GM21447 (cell line): ENCODE data around the gene FBXL7.

Source experiments
- ATAC-seq: cut with Tn5 transposase; IDR thresholded peaks from one replicate; pipeline ENCODE4 v1.9.1; 2021; ENCODE audit not compliant: unreplicated experiment

The FBXL7 gene

DNA sequence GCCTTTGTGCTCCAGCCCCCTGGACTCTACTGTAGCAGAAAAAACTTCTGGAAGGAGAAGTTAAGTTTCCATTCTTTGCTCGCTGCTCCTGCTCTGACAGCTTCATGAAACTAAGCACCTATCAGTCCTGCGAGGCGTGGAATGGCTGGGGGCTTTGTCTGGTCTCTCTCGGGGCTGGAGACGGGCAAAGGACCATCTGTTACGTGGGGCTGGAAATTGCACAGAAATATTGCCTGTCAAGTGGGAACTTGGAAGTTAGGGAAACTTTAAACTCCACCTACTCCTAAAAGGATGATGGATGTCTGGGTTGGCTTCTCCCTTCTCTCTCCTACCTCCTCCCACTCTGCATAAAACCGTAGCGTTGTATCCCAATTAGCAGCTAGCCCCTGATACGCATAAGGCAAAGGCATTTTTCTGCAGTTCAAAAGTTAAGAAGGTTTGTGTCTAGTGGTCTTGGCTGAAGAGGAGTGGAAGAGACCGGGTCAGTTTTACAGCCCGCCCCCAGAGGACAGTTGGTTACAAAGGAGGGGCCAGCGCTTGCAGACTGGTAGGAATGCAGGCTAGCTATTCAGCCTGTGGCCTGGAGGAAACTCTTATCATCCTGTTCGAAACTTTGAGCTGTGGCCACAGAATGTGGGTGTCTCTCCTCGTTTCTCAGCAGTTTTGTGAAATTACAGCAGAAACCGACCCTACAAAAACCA lies 1.3 kb downstream of the FBXL7 start:
- ATAC-seq: no peak

DNA sequence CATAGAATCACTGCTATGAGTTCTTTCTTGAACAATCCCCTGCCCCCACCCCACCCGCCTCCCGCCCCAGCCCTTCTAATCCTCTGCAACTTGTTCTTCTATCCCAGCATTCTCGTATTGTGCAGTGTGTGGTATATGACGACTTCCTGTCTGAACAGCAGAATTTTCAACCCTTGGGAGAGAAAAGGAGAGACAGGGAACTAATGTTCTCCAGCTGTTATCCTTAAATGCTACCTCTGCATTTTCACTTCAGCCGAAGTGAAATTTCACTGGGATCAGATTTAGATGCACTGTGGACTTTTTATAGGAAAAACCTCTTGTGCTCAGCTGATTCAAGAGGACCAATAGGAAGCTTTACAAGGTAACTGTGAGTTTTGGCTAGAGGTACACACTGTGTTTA lies 2.2 kb downstream of the FBXL7 start:
- no peak for ATAC-seq

DNA sequence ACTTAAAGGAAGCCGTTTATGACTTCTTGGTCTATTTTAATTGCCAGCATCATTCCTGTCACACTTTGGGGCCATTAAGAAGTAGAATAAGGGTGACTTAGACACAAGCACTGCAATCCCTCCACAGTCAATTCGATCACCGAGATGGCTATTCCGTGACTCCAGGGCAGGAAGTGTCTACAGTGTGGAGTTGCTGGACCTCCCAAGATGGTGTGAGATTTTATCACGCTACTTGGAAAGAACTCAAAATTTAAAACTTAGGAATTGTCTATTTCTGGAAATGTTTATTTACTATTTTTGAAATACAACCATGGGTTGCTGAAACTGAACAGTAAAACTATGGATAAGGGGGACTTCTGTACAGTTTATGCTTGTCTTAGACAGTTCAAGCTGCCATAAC lies 6.2 kb downstream of the FBXL7 start:
- ATAC-seq: no peak

DNA sequence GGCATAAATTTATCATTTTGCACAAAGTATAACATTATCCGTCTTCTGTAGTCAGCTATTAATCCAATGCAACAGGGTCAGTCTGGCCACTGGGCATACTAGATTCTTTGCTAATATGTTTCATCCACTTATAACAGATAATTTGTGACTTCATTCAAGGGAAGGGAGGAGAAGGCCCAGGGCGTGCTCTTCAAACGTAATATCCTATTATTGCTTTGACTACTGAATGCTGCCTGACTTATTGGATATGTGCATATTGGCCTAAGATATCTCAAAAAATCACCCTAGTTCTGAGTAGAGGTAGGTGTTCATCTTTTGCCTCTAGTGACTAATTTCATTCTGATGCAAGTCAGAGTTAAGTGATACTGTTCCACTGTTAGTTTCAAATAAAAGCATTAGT lies 6.9 kb downstream of the FBXL7 start:
- ATAC-seq: no peak

DNA sequence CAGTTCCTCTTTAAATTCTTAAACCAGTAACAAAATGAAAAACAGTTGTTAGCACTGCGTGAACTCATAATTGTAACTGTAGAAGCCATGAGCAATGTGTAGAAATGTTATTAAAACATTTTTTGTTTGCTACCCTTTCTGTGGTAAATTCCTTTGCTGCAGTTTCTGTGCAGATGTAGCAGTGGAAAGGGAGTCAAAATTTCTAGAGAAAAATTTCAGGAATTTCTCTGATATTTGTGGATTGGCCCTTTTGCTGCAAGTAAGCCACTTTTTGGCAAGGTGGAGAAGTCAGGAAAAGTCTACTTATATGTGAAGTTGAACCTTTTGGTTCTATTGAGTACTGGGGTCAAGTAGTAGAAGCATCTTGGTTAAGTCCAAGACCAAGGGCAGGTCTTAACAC lies 10.1 kb downstream of the FBXL7 start:
- ATAC-seq: no peak

DNA sequence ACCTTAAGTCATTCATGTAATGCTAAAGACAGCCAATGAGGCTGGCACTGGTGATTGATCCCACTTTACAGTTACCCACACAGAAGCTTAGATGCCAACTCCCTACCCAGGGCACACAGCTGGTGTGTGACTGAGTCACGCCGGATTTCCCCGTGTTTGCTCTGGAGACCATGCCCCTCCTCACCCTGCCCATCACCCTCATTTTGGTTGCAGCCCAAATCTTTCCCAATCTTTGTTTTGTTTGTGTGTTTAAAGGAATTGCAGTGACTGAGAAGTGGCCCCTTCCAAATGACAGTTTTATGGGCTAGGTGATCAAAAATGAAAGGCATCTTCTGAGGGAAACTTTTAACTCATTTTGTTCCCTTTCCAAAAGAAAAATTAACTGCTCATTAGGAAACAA lies 10.9 kb downstream of the FBXL7 start:
- ATAC-seq: no peak

DNA sequence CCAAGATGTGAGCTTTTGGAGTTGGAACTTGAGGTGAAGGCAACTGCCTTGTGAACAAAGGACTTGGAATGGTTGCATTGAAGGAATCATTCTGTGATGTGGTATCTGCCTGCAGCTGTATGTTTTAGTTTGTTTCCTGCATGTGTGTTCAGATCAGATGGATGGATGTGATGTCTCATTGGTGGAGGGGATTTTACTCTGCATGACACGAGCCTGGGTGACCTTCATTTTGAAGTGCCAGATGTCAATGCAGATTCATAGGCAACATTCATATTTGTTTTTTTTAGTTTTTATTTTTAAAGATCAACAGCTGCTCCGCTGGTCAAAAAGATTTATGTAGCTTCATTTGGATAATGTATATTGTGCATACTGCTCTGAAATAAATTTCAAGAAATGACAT lies 13.5 kb downstream of the FBXL7 start:
- no peak for ATAC-seq

DNA sequence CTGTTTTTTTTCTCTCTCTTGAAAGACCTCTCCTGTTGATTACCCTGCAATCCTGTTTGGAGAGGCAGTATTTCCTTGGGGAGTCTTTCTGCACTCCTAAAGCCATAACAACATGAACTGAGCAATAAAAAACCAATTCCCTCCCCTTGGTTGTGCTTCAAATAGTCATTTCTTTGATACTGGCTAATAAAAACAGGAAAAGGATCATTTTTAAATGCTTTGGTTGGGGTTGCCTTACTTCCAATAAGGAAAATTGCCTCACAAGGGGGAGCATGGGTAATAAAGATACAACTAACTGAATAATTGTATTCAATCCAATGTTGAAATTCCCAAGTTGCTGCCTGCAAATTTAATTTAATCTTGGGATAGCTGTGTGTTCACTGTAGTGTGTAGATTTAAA lies 13.9 kb downstream of the FBXL7 start:
- ATAC-seq: no peak

DNA sequence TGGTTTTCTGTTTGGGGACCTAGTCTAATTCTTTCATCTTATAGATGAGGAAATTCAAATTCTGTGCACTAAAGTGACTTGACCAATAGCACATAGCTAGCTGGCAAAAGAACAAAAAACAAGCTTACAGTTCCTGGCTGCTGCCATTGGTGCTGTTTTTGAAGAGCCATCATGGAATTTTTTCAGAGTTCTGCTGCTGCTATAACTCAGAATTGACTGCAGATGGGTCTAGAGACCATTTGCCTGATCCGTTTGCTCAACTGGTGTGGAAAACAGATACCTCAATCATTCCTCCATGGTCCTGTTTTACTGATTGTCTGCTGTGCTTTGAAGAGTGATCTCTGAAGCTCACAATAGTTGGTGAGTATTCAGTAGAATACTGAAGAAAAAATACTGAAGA lies 15.2 kb downstream of the FBXL7 start:
- no peak for ATAC-seq

DNA sequence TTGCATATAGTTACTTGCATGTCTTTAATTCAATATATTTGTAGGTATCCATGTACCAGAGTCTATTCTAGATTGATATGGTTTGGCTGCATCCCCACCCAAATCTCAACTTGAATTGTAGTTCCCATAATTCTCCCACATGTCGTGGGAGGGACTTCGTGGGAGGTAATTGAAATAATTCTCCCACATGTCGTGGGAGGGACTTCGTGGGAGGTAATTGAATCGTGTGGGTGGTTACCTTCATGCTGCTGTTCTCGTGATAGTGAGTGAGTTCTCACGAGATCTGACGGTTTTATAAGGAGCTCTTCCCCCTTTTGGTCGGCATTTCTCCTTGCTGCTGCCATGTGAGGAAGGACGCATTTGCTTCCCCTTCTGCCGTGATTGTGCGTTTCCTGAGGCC lies 16.5 kb downstream of the FBXL7 start:
- ATAC-seq: no peak

DNA sequence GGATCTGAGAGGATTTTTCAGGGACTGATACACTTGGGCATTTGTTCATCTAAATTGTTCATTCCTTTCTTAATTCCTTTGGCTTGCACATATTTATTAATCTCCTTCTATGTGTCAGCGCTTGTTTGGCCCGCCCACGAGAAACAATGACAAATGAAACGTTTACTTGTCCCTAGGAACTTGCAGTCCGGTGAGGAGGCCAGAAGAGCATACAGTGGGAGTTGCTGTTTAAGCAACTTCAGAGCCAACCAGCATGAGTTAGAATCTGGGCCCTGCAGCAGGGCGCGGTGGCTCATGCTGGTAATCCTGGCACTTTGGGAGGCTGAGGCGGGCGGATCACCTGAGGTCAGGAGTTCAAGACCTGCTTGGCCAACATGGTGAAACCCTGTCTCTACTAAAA lies 18.8 kb downstream of the FBXL7 start:
- no peak for ATAC-seq

DNA sequence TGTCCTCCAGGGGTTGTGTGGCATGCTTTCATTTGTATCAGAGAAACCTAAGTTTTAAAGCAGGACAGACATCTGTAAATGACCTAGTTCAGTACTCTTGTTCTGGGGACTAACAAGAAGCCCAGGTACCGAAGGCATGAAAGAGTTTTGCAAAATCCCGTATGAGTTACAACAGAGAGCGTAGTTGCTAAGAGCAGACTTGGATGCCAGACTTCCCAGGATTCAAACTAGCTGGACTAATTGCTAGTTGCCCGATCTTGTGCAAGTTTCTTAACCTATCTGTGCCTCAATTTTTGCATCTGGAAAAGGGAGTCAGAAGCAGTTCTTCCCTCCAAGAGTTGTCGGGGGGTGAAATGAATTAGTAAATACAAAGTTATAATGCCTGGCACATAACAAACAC lies 20.9 kb downstream of the FBXL7 start:
- no peak for ATAC-seq

DNA sequence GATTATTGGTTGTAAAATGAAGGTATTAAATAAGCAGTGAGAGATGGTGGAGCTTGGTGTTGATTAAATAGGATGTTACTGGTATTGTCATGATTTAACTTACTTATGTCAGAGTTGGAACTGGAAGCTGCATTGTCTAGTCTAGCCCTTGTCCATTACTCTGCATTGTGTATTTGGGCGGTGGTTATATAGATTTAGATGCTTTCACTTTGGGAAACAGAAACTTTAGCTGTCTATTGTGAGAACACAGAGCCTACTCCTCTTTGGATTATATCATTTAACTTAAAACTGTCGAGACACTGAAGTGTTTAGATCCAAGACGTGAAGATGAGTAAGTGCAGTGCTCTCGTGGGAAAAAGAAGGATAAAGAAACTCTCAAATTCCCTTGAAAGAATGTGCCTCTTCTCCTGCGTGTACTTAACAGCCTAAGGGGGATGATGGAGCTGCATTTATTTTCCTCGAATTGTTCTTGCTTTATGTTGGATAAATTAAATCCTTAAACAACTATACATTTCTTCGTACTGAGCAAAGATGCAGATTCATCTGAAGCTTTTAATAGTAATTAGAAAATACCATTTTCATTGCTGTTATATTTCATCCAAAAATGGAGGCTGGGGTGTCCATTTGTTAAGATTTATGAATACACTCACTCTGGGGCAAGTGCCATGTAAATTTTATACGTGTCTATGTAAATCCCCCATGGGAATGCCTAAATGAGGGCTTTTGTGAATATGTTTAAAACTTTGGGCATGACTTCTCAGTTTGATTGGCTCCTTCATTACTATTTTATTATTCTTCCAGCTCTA lies 21.6 kb downstream of the FBXL7 start:
- ATAC-seq: no peak

DNA sequence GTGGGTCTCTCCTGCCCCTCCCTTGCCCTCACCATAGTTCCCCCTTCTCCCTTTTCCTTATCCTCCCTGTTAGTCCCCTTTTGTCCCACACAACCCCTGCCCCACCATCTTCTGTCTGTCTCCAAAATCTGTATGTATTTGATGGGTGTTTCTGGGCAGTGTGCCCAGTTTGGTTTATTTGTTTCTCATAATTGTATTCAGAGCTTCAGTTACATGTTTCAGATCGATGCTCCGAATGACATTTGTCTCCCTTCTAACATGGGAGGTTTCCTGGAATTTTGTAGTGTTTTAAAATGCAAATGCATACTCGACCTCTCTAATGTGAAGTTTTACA lies 22.2 kb downstream of the FBXL7 start:
- no peak for ATAC-seq

DNA sequence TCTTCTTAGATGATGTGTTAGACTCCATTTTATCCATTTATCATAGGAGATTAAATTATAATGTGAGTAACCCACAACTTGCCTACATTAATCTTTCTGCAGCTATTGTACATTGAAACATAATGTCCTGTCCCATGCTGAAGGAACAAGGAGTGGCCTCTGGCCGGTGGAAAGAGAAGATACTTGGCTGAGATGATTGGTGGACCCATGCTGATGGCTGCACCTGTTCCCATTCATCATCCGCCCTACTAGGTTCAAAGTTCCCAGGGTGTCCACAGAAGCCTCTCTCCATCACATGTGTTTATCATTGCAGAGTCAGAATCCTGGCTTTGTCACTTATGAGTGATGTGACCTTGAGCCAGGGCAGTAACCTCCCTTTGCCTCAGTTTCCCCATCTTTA lies 24.7 kb downstream of the FBXL7 start:
- ATAC-seq: no peak

DNA sequence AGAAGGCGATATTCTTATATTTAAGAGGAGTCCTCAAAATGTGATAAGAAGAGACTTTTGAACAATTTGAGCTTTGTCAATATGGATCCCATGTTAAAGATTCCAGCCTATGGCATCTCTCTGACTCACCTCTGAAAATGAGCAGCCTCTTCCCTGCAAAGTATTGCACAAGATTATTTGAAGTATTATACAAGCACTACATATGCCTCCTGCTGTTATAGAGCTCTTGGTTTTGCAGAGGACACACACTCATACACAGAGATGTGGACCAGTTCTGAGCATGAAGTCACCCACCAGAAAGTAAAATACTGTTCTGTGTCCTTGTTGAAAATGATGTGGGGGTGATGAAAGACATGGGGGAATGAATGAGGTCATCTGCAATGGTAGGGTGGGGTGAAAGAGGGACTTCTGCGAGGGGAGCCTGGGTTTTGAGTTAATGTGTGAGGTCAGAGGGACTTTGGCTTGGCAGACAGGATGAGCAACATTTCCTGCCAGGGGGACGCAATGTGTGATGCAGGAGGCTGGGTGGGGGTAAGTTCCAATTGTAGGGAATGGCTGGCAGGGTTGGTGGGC lies 25.8 kb downstream of the FBXL7 start:
- ATAC-seq: no peak

DNA sequence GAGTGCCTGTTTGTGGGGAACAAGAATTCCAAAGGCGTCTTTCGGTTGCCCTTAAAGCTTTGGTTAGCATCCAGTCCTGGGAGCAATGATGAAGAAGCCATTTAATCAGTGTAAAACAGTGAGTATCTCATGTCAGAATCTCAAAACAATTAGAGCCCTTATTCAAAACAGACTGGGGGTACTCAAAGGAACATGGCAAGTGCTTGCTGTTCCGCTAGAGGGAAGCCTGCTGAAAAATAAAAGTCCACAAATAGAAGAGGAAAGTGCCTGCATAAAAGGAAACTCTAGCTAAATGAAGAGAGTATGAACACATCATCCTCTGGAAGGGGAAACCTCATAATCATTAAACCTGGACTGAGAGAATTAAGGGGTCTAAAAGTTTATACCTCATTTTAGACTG lies 26.4 kb downstream of the FBXL7 start:
- no peak for ATAC-seq

DNA sequence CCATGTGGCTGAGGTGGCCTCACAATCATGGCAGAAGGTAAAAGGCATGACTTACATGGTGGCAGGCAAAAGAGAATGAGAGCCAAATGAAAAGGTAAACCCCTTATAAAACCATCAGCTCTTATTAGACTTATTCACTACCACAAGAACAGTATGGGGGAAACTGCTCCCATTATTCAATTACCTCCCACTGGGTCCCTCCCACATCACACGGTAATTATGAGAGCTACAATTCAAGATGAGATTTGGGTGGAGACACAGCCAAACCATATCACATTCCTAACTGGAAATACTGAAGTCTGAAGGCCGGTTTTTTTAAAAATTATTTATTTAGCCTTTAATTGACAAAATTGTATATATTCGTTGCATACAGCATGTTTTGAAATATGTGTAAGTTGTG lies 28.5 kb downstream of the FBXL7 start:
- no peak for ATAC-seq

DNA sequence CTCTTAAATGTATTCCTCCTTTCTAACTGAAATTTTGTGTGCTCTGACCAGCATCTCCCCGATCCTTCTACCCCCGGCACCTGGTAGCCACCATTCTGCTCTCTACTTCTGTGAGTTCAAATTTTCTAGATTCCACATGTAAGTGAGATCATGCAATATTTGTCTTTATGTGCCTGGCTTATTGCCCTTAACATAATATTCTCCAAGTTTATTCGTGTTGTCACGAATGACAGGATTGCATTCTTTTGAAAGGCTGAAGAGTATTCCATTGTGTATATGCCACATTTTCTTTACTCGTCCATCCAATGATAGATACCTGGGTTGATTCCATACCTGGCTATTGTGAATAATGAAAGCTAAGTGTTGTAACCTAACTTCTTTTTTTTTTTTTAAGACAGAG lies 29.0 kb downstream of the FBXL7 start:
- no peak for ATAC-seq

DNA sequence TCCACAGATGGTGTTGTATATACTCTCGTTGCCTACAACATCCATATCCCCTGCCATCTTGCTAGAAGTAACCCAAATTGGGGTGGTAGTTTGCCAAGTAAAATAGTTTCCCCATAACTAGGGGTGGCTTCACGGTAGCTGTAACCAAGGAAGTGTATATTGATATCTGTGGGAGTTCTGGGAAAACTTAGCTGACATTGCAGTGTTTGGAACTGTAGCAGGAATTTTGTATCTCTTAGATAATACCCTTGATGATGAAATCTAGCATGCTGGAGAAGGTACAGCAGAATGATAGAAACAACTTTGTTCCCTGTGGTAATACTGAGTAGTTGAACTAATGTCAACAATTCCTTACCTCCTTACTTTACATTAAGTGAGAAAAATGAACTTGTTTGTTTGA lies 29.8 kb downstream of the FBXL7 start:
- no peak for ATAC-seq

DNA sequence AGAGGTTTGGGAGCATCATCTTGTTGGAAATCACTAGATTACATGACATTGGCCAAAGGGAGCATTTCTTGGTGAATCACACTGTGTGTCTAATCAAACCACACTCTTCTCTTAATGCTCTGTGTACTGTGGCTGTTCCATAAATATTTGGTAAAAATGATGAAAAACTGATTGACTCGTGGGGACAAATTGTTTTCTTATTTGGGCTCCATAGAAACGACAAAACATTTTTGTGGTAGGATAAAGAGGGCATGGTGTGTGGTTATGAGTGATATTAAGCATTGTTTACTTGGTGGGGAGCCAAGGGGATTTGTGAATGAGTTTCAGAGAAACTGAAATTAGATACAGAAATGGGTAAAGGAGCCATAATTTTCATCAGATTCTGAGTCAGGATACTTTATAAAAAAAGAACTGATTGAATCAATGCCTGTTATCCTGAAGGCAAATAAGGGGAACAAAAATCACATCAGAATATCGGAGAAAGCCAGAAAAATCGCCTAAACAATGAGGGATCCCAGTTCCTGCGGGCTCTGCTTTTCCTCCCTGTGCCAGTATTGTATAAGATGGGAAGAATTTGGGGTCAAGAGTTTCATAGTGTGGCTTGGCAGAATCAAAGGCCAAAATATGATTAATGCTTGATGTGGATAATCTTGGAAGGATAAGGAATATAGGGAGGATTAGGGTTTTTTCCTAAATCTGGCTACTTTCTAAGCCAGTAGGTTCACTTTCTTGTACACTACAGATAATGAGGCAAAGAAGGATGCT lies 33.3 kb downstream of the FBXL7 start:
- no peak for ATAC-seq

DNA sequence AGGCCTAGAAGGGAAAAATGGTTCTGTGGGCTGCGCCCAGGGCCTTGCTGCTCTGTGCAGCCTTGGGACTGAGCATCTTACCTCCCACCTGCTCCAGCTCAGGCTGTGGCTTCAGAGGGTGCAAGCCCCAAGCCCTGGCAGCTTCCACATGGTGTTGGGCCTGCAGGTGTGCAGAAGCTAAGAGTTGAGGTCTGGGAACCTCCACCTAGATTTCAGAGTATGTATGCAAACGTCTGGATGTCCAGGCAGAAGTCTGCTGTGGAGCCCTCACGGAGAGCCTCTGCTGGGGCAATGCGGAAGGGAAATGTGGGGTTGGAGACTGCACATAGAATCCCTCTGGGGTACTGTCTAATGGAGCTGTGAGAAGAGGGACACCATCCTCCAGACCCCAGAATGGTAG lies 36.0 kb downstream of the FBXL7 start:
- ATAC-seq: no peak
